ENCODE measurements around the gene TNIP3. TPM values are rescaled to one million over a fixed set of nuclear protein-coding genes. Genes with fewer than 3 reads are reported as not detected.

TNIP3 gene
- total and polyA plus RNA-seq, 2 donors (not counting 1 experiment from before 2014, with no cell fraction given) = not detected

DNA sequence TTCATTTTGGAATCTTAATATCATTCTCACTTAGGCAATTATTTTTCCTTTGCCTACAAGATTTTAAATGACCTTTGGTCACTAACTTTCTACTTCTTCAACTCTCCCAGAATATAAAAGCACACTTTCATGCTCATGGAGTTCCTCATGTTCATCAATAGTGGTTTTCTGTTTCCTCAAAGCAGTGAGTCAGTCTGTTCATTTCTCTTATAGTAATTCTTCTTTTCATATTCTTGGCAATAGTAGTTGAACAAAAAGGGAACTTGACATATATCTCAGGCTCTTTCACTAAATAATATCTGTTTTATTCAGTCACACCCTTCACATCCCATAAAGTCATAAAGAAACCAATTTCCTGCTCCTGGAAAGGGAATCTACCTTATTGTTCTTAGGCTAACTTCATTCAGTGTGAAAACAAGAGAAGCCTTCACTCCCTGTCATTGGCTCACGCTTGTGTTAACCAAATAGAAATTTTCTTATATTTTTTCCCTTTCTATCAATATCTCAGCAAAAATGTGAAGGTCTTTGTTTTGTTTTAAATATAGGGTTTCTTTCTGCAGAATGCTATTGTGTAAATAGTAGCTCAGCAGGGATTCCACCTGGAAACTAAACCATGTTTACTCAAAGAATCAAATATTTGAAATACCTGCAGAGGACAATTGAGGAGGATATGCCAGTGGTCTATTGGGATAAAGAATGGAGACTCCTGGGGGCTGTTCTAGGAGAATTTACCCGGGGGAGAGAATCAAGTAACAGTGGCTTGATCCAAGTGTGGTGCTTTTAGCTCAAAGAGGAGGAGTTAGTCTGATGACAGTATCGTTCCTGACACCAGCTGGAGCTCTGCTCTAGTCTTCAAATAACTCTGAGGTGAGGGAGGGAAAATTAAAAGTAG, 13.4 kb upstream of the TNIP3 start:
- H3K4me3 ChIP-seq (ENCODE audit: control extremely low read depth in 1 of 5, extremely low read depth in 1 of 5, insufficient read depth in 1 of 5, low read depth in 2 of 5, low read length in 4 of 5) = no peak overlapping the region
- no peak overlapping the region for H3K27ac ChIP-seq (ENCODE audit: low read length in 2 of 2)
- H3K4me2 ChIP-seq (replicated peaks; ENCODE audit: low read depth, low read length, poor library complexity, severe bottlenecking) = no peak overlapping the region
- Mint-ChIP-seq H3K4me3 (no peak overlapping the region), H3K27ac (no peak overlapping the region), H3K27me3 (peaks cover 4% of the 10 kb centered on the region), H3K4me1 (no peaks in the 10 kb centered on the region), H3K9me3 (ENCODE audit: insufficient read depth) (no peaks in the 10 kb centered on the region)
- H4K20me1 ChIP-seq (ENCODE audit: control insufficient read depth, insufficient read depth, low read length, poor library complexity, severe bottlenecking) = no peaks in the 10 kb centered on the region
- ATAC-seq (ENCODE audit: low read depth) = no peak
- TF ChIP-seq, protein P1, sequence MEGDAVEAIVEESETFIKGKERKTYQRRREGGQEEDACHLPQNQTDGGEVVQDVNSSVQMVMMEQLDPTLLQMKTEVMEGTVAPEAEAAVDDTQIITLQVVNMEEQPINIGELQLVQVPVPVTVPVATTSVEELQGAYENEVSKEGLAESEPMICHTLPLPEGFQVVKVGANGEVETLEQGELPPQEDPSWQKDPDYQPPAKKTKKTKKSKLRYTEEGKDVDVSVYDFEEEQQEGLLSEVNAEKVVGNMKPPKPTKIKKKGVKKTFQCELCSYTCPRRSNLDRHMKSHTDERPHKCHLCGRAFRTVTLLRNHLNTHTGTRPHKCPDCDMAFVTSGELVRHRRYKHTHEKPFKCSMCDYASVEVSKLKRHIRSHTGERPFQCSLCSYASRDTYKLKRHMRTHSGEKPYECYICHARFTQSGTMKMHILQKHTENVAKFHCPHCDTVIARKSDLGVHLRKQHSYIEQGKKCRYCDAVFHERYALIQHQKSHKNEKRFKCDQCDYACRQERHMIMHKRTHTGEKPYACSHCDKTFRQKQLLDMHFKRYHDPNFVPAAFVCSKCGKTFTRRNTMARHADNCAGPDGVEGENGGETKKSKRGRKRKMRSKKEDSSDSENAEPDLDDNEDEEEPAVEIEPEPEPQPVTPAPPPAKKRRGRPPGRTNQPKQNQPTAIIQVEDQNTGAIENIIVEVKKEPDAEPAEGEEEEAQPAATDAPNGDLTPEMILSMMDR (IDR thresholded peaks at IDR 0.05) = no peak
- TF ChIP-seq EZH2 (IDR thresholded peaks at IDR 0.05; ENCODE audit: borderline replicate concordance, insufficient read depth, low read depth, low read length, poor library complexity, severe bottlenecking) = no peak
- H3K27me3 ChIP-seq (replicated peaks in 1 of 4; ENCODE audit: control extremely low read depth in 1 of 4, control insufficient read depth in 3 of 4, insufficient read depth in 4 of 4, low read length in 3 of 4) = no peaks in the 10 kb centered on the region
- intact Hi-C loops (cut with micrococcal nuclease) = no loop called here
- WGBS (ENCODE audit: insufficient coverage) = 57% methylated on average over 1 of the region's 3 CpGs
- H3K4me1 ChIP-seq (ENCODE audit: control insufficient read depth in 2 of 2, insufficient read depth in 2 of 2, low read length in 2 of 2) = no peaks in the 10 kb centered on the region
- no peaks in the 10 kb centered on the region for H3K36me3 ChIP-seq (replicated peaks in 1 of 2; ENCODE audit: control extremely low read depth in 1 of 2, control insufficient read depth in 1 of 2, extremely low read depth in 1 of 2, insufficient read depth in 2 of 2, low read length in 1 of 2)
- ChIA-PET CTCF (interaction anchor here (1.3 to 1.8 kb wide), 2 partner anchors 12 to 15 kb away, joined by 5 read pairs; no protein-coding TSS in a partner anchor), POLR2A (no interaction called here)
- DNase-seq = no peak
- no peak overlapping the region for H3K9ac ChIP-seq (ENCODE audit: low read length)
- H2AFZ ChIP-seq (ENCODE audit: insufficient read depth, low read depth, low read length, poor library complexity, severe bottlenecking) = no peak overlapping the region
- no peaks in the 10 kb centered on the region for H3K79me2 ChIP-seq (ENCODE audit: control insufficient read depth, insufficient read depth, low read length)
- H3K9me3 ChIP-seq (ENCODE audit: control extremely low read depth in 1 of 3, control insufficient read depth in 2 of 3, insufficient read depth in 1 of 3, low read length in 2 of 3) = no peaks in the 10 kb centered on the region
